Measurements from ENCODE around the gene SSR1.
A peak's percentile ranks its signal among the peaks of the same experiment; 100 is the strongest.
"Not testable (repeated sequence)": the region's sequence is repeated elsewhere in the genome, so short reads cannot be mapped to it uniquely, and the experiment has no call there.

Gene SSR1

DNA sequence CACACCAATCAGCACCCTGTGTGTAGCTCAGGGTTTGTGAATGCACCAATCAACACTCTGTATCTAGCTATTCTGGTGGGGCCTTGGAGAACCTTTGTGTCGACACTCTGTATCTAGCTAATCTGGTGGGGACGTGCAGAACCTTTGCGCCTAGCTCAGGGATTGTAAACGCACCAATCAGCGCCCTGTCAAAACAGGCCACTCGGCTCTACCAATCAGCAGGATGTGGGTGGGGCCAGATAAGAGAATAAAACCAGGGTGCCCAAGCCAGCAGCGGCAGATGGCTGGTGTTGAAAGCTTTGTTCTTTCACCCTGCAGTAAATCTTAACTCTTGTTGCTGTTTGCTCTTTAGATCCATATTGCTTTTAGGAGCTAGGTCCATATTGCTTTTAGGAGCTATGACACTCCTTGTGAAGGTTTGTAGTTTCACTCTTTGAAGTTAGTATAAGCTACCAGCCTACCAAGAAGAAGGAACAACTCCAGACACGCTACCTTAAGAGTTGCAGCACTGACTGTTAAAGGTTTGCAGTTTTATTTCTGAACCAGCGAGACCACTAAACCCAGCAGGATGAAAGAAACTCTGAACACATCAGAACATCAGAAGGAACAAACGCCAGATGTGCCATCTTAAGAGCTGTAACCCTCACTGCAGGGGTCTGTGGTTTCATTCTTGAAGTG is 31.9 kb upstream of the SSR1 start:
- not testable (repeated sequence) for H2AK5ac ChIP-seq (ENCODE audit: low read length); H3K9ac ChIP-seq (ENCODE audit: low read length); H2BK120ac ChIP-seq (ENCODE audit: insufficient read depth, low read length, poor library complexity); H3K79me1 ChIP-seq (ENCODE audit: low read length); H4K8ac ChIP-seq (ENCODE audit: low read depth, low read length); H2AFZ ChIP-seq (ENCODE audit: insufficient read depth, low read length, poor library complexity); H3K27ac ChIP-seq (ENCODE audit: low read depth, low read length); H3K4me3 ChIP-seq (ENCODE audit: low read depth, low read length); H3K14ac ChIP-seq (ENCODE audit: low read length); H3K36me3 ChIP-seq (ENCODE audit: control insufficient read depth in 1 of 2, insufficient read depth in 2 of 2, low read length in 2 of 2); H3K23ac ChIP-seq (ENCODE audit: low read length); H2BK5ac ChIP-seq (ENCODE audit: low read depth, low read length, poor library complexity); DNase-seq; H4K91ac ChIP-seq (ENCODE audit: low read depth, low read length); H3K4me2 ChIP-seq (ENCODE audit: low read length); H3K27me3 ChIP-seq (ENCODE audit: insufficient read depth, low read length); H3K4ac ChIP-seq (ENCODE audit: low read depth, low read length); H3K9me3 ChIP-seq (ENCODE audit: insufficient read depth, low read depth, low read length); H3K79me2 ChIP-seq (ENCODE audit: control insufficient read depth, insufficient read depth, low read length, poor library complexity); H4K12ac ChIP-seq (ENCODE audit: low read depth, low read length); H2BK12ac ChIP-seq (ENCODE audit: low read length); H3K18ac ChIP-seq (ENCODE audit: low read length)
- no CpG with 5 or more reads among the region's 10 CpGs for WGBS (ENCODE audit: extremely low coverage, insufficient coverage, insufficient read length)
- peaks cover 9 to 15% of the 10 kb centered on the region in 2 experiments for H3K4me1 ChIP-seq (ENCODE audit: control insufficient read depth in 1 of 2, insufficient read depth in 2 of 2, low read length in 2 of 2)

DNA sequence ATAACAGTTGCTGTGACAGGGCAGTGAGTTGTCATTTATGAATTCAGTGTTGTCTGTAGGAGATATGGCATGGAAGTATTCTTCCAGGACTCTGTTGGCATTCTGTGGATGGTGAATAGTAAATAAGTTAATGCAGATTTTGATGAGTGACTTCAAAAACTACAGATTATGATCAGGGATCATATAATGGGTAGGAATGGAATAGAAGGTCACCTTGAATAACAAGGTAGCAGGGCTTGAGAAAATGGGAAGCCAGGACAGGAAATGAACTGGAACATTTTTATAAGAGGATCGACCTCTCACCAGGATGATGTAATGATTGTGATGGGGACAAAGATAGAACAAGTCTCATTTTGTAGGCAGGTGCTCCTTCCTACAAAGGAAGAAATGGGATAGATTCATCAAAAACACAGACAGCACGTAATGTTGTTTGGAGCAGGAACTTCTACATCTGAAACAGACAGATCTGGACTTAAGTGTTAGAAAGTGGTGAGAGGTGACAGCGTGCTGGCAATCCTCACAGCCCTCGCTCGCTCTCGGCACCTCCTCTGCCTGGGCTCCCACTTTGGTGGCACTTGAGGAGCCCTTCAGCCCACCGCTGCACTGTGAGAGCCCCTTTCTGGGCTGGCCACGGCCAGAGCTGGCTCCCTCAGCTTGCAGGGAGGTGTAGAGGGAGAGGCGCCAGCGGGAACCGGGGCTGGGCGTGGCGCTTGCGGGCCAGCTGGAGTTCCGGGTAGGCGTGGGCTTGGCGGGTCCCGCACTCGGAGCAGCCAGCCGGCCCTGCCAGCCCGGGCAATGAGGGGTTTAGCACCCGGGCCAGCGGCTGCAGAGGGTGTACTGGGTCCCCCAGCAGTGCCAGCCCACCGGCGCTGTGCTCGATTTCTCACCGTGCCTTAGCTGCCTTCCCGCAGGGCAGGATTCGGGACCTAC is 30.8 kb upstream of the SSR1 start:
- H3K4me1 ChIP-seq (ENCODE audit: control insufficient read depth in 1 of 2, insufficient read depth in 2 of 2, low read length in 2 of 2) = peaks cover 9 to 15% of the 10 kb centered on the region in 2 experiments
- H2BK12ac ChIP-seq (ENCODE audit: low read length) = no peak overlapping the region
- H2BK120ac ChIP-seq (ENCODE audit: insufficient read depth, low read length, poor library complexity) = no peak overlapping the region
- H3K18ac ChIP-seq (ENCODE audit: low read length) = no peak overlapping the region
- H3K9me3 ChIP-seq (ENCODE audit: insufficient read depth, low read depth, low read length) = no peaks in the 10 kb centered on the region
- no CpG with 5 or more reads among the region's 29 CpGs for WGBS (ENCODE audit: extremely low coverage, insufficient coverage, insufficient read length)
- H2BK5ac ChIP-seq (ENCODE audit: low read depth, low read length, poor library complexity) = no peak overlapping the region
- H2AFZ ChIP-seq (ENCODE audit: insufficient read depth, low read length, poor library complexity) = no peak overlapping the region
- peaks cover 7% of the 10 kb centered on the region for H3K79me1 ChIP-seq (ENCODE audit: low read length)
- no peak overlapping the region for H3K4me2 ChIP-seq (ENCODE audit: low read length)
- H3K14ac ChIP-seq (ENCODE audit: low read length) = no peak overlapping the region
- no peak overlapping the region for H2AK5ac ChIP-seq (ENCODE audit: low read length)
- H3K27ac ChIP-seq (ENCODE audit: low read depth, low read length) = no peak overlapping the region
- peak; percentile 13 to 66 for DNase-seq
- no peak overlapping the region for H4K8ac ChIP-seq (ENCODE audit: low read depth, low read length)
- no peaks in the 10 kb centered on the region for H3K27me3 ChIP-seq (ENCODE audit: insufficient read depth, low read length)
- H3K36me3 ChIP-seq (ENCODE audit: control insufficient read depth in 1 of 2, insufficient read depth in 2 of 2, low read length in 2 of 2) = no peaks in the 10 kb centered on the region
- peak overlapping the region; percentile 63 for H4K91ac ChIP-seq (ENCODE audit: low read depth, low read length)
- H3K4ac ChIP-seq (ENCODE audit: low read depth, low read length) = no peak overlapping the region
- H3K9ac ChIP-seq (ENCODE audit: low read length) = no peak overlapping the region
- no peak overlapping the region for H3K23ac ChIP-seq (ENCODE audit: low read length)
- no peak overlapping the region for H4K12ac ChIP-seq (ENCODE audit: low read depth, low read length)
- H3K4me3 ChIP-seq (ENCODE audit: low read depth, low read length) = no peak overlapping the region
- peaks cover 2% of the 10 kb centered on the region for H3K79me2 ChIP-seq (ENCODE audit: control insufficient read depth, insufficient read depth, low read length, poor library complexity)

DNA sequence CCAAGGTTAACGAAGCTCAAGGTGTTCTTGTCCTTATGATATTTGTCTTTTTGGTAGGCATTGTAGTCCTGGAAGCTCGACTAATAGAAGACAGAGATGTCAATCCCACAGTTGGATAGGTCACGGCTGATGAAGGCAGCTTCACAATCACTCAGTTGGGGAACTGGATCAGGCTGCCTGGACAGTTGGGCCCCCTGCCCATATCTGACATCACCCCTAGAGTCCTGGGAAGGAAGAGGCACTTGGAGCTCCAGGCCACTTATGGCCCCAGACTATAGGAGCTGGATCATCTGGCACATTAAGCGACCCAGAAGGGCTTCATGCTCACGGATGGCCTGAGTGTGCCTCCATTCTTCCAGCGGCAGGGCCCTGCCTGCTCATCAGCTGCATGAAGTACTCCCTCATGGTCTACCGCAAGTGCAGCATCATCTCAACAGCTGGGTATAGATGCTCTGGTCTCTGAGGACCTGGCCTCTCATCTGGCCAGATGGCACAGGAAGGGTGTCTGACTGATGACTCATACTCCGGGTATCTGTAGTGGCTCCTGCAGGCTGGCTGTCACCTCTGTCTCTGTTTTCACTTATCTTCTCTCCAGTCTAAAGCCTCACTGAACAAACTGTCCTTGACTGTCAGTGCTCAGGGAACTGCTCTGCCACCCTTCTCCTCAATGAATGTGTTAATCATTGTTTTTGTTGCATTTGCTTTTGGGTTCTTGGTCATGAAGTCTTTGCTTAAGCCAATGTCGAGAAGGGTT is 29.2 kb upstream of the SSR1 start:
- no peak overlapping the region for H4K8ac ChIP-seq (ENCODE audit: low read depth, low read length)
- H4K91ac ChIP-seq (ENCODE audit: low read depth, low read length) = no peak overlapping the region
- H3K27me3 ChIP-seq (ENCODE audit: insufficient read depth, low read length) = no peaks in the 10 kb centered on the region
- H2AK5ac ChIP-seq (ENCODE audit: low read length) = no peak overlapping the region
- H2BK12ac ChIP-seq (ENCODE audit: low read length) = no peak overlapping the region
- H3K18ac ChIP-seq (ENCODE audit: low read length) = no peak overlapping the region
- H3K4me1 ChIP-seq (ENCODE audit: control insufficient read depth in 1 of 2, insufficient read depth in 2 of 2, low read length in 2 of 2) = peaks cover 5 to 9% of the 10 kb centered on the region in 2 experiments
- peak; percentile 59 to 78 for DNase-seq
- H4K12ac ChIP-seq (ENCODE audit: low read depth, low read length) = no peak overlapping the region
- H2BK5ac ChIP-seq (ENCODE audit: low read depth, low read length, poor library complexity) = no peak overlapping the region
- WGBS (ENCODE audit: extremely low coverage, insufficient coverage, insufficient read length) = no CpG with 5 or more reads among the region's 9 CpGs
- H3K4me3 ChIP-seq (ENCODE audit: low read depth, low read length) = no peak overlapping the region
- no peak overlapping the region for H2AFZ ChIP-seq (ENCODE audit: insufficient read depth, low read length, poor library complexity)
- no peak overlapping the region for H3K4me2 ChIP-seq (ENCODE audit: low read length)
- H3K4ac ChIP-seq (ENCODE audit: low read depth, low read length) = no peak overlapping the region
- H3K14ac ChIP-seq (ENCODE audit: low read length) = no peak overlapping the region
- H3K36me3 ChIP-seq (ENCODE audit: control insufficient read depth in 1 of 2, insufficient read depth in 2 of 2, low read length in 2 of 2) = no peaks in the 10 kb centered on the region
- no peaks in the 10 kb centered on the region for H3K79me2 ChIP-seq (ENCODE audit: control insufficient read depth, insufficient read depth, low read length, poor library complexity)
- H3K23ac ChIP-seq (ENCODE audit: low read length) = no peak overlapping the region
- peaks cover 2% of the 10 kb centered on the region for H3K79me1 ChIP-seq (ENCODE audit: low read length)
- H3K9ac ChIP-seq (ENCODE audit: low read length) = no peak overlapping the region
- no peak overlapping the region for H2BK120ac ChIP-seq (ENCODE audit: insufficient read depth, low read length, poor library complexity)
- H3K27ac ChIP-seq (ENCODE audit: low read depth, low read length) = no peak overlapping the region
- H3K9me3 ChIP-seq (ENCODE audit: insufficient read depth, low read depth, low read length) = no peaks in the 10 kb centered on the region

DNA sequence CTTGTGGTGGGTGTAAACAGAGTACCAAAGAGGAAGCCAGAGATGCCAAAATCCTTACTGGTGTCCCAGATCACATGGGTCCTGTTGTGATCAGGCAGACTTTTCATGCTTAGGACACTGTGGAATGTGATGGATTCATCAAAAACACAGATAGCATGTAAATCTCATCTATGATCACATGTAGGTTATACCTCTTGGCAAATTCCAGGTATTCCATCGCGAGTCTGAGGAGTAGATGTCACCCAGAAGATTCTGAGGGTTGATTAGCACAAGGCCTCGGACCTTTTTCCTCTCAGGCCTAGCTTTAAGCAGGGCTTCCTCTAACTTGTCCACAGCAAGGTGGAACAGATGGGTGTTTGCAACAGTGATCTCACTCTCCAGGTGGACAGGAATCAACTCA is 28.3 kb upstream of the SSR1 start:
- no peak overlapping the region for H3K4me2 ChIP-seq (ENCODE audit: low read length)
- no peaks in the 10 kb centered on the region for H3K79me1 ChIP-seq (ENCODE audit: low read length)
- H3K18ac ChIP-seq (ENCODE audit: low read length) = no peak overlapping the region
- H3K4me3 ChIP-seq (ENCODE audit: low read depth, low read length) = no peak overlapping the region
- H3K23ac ChIP-seq (ENCODE audit: low read length) = no peak overlapping the region
- H3K4me1 ChIP-seq (ENCODE audit: control insufficient read depth in 1 of 2, insufficient read depth in 2 of 2, low read length in 2 of 2) = peaks cover 5 to 7% of the 10 kb centered on the region in 2 experiments
- H3K36me3 ChIP-seq (ENCODE audit: control insufficient read depth in 1 of 2, insufficient read depth in 2 of 2, low read length in 2 of 2) = no peaks in the 10 kb centered on the region
- no peak overlapping the region for H2AFZ ChIP-seq (ENCODE audit: insufficient read depth, low read length, poor library complexity)
- no peaks in the 10 kb centered on the region for H3K27me3 ChIP-seq (ENCODE audit: insufficient read depth, low read length)
- H2BK5ac ChIP-seq (ENCODE audit: low read depth, low read length, poor library complexity) = no peak overlapping the region
- WGBS (ENCODE audit: extremely low coverage, insufficient coverage, insufficient read length) = no CpG with 5 or more reads among the region's 3 CpGs
- H4K12ac ChIP-seq (ENCODE audit: low read depth, low read length) = no peak overlapping the region
- no peak overlapping the region for H2AK5ac ChIP-seq (ENCODE audit: low read length)
- no peaks in the 10 kb centered on the region for H3K79me2 ChIP-seq (ENCODE audit: control insufficient read depth, insufficient read depth, low read length, poor library complexity)
- H4K91ac ChIP-seq (ENCODE audit: low read depth, low read length) = no peak overlapping the region
- H3K9ac ChIP-seq (ENCODE audit: low read length) = no peak overlapping the region
- H3K4ac ChIP-seq (ENCODE audit: low read depth, low read length) = no peak overlapping the region
- no peak overlapping the region for H2BK120ac ChIP-seq (ENCODE audit: insufficient read depth, low read length, poor library complexity)
- peak; percentile 86 to 96 for DNase-seq
- H3K14ac ChIP-seq (ENCODE audit: low read length) = no peak overlapping the region
- no peaks in the 10 kb centered on the region for H3K9me3 ChIP-seq (ENCODE audit: insufficient read depth, low read depth, low read length)
- no peak overlapping the region for H4K8ac ChIP-seq (ENCODE audit: low read depth, low read length)
- H2BK12ac ChIP-seq (ENCODE audit: low read length) = no peak overlapping the region
- H3K27ac ChIP-seq (ENCODE audit: low read depth, low read length) = no peak overlapping the region

All from trophoblast cell (in vitro differentiated cells and primary cell).